ENCODE results near the gene ADGRD2.

The ADGRD2 gene

DNA sequence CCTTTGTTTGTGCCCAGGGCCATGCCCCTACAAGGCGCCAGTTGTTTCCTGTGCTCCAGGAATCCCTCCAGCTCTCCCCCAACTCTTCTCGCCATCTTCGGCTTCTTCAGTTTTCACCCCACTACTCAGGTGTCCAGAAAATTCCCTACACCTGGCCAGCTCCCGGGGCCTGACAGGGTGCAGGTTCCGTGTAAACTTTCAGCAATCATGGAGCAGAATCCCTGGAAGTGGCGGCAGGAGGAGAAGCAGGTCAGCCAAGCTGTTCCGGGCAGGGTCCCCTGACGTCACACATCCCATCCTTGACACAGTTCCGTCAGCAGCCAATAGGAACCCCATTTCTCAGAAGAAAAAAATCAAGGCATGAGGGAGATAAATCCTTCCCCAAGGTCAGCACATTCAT, 12.2 kb upstream of the ADGRD2 start:
- no peak for DNase-seq (ENCODE audit: low spot score)

DNA sequence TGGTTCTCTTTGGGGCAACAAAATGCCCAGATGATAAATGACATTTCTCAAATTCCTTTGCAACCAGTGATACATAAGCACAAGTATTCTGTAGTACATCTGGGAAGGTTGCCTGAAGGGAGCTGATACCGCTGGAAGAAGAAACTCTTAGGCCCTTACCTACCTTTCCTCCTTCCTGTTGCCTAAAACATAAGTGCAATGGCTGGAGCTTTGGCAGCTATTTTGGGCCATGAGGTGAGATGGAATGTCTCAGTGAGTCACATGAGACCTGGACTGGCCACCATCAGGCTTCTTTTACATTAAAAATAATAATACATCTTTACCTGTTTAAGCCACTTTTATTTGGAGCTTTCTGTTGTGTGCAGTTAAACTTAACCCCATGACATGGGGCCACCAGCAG, 11.2 kb upstream of the ADGRD2 start:
- DNase-seq (ENCODE audit: low spot score): no peak

DNA sequence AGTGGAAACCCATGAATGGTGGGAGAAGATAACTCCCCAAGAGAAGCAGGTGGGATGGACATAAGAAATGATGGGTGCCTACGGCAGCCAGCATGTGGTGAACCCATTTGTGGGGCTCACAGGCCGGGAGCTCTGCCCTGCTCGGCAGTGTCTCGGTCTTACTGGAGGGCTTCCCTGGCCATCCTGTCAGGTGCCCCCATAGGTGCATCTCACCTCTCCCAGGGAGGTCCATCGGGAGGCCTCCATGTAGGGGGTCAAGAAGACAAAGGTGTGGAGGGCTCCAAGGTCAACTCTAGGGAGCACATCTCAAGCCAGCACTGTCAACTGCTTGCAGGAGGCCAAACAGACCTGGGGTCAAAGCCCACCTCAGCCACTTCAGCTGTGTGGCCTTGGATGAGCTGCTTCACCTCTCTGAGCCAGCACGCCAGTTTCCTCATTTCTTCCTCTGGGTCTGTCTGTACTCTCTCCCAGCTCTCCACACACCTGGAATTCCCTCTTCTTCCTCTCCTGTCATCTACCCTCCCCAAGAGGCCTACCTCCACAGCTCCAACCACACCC, 10.5 kb upstream of the ADGRD2 start:
- no peak for DNase-seq (ENCODE audit: low spot score)

DNA sequence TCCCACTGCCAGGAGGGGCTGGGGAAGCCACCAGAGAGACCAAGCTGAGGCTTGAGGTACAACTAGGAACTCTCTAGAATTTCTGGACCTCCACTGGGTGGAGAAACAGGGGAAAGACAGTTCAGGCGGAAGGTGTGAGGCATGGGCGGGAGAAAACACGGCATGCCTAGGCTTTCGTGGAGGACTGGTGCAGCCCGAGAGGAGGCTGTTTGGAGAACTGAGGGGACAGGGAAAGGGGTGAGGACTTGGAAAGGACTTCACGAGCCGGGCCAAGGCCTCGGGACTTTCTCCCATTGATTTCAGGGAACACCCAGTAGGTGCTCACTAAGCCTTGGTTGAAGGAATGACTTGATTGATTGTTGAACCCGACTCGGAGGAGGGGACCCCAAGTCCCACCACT, 9.5 kb upstream of the ADGRD2 start:
- no peak for DNase-seq (ENCODE audit: low spot score)

DNA sequence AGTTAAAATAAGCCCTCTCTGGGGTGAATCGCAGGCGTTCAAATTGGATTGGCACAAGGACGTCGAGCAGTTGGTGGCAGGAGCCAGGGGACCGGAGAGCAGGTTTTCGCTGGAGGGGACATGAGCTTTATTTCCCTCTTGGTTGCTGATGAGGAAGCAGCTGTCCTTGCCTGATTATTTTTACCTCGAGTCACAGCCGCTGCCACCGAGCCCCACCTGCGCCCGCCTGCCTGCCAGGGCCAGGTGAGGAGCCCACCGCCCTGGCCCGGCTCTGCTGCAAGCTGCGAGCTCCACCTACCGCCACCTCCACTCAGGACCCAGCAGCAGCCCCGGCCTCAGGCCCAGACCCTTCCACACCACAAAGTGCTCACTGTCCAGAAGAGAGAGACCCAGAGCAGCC, 9.0 kb upstream of the ADGRD2 start:
- no peak for DNase-seq (ENCODE audit: low spot score)

DNA sequence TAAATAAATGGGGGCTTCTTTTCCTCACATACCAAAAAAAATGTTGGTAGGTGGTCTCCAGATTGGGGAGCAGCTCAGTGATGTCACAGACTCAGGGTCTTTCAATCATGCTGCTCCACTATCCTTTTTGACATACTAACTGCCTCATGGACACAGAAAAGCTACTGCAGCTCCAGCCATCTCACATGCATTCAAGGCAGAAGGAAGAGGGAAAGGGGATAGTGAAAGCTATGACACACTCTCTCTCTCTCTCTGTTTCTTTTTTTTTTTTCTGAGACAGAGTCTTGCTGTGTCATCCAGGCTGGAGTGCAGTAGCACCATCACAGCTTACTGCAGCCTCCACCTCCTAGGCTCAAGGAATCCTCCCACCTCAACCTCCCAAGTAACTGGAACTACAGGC, 7.9 kb upstream of the ADGRD2 start:
- no peak for DNase-seq (ENCODE audit: low spot score)

DNA sequence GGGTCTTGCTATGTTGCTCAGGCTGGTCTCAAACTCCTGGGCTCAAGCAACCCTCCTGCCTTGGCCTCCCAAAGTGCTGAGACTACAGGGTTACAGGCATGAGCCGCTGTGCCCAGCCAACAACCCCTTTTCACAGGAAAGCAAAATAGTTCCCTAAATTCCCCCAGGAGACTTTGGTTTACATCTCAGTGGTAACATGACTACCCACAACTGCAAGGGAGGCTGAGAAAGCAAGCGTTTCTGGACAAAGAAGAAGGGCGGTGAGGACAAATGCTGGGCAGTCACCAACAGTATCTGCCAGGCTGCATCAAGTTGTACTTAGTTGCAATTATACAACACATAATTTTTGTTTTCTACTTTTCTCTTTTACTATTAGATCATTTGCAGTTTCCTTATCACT, 7.4 kb upstream of the ADGRD2 start:
- no peak for DNase-seq (ENCODE audit: low spot score)

DNA sequence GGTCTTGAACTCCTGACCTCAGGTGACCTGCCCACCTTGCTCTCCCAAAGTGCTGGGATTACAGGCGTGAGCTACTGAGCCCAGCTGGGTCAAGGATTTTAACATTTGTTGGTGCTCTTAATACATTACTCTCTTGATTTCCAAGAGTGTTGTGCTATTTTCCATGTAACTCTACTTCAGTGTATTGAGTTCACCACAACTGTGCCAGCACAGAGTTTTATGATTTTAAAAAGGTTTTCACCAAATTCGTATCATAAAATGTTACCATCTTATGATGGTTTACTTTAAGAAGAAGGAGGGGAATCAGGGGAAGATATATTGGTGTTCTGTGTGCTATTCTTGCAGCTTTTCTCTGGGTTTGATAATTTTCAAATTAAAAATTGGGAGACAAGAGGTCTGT, 6.6 kb upstream of the ADGRD2 start:
- no peak for DNase-seq (ENCODE audit: low spot score)

DNA sequence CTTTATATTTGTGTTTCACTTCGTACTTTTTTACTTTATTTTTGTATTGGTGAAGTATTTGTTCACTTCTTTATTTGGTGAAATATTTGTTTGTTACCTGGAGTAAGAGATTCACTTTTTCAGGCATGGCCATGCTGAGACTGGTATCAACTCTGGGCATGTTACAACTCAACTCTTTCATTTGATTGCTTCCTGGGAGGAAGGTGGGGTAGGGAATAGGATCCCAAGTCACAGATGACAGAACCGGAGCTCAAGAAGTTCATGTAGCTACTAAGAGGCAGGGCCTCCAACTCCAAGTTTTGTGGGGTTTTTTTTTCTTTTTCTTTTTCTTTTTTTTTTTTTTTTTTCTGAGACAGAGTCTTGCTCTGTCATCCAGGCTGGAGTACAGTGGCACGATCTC, 6.1 kb upstream of the ADGRD2 start:
- DNase-seq (ENCODE audit: low spot score): no peak

DNA sequence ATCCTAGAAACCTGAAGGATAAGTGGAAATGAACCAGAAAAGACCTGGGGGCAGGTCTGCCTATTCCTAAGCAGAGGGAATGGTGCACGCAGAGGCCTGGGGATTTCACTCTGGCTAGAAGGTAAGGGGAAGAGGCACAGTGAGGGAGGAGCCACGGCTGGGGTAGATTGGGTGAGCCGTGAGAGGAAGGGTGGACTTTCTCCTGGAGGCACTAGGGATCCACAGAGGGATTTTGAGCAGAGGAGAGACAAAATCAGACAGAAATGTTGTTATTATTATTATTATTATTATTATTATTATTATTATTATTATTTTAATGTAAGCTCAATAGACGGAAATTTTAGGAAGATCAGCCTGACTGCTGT, 3.0 kb upstream of the ADGRD2 start:
- DNase-seq (ENCODE audit: low spot score): no peak

DNA sequence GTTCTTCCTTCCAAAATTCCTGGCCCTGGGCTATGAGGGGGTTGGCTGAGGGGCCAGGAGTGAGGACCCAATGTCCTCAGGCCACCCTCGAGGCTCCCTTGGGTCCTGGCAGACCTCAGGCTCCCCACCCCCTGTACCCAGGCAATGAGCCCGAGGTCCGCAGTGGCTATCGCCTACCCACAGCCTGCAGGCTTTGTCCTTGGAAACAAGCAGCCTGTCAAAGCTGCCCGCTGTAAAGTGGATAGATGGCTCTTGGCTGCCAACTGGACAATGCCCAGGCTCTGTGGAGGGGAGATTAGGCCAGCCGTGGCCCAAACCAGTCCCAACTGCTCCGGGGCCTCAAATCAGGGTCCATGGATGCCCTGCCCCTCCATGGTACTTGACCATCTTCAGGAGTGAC, 2.2 kb upstream of the ADGRD2 start:
- DNase-seq (ENCODE audit: low spot score): no peak

DNA sequence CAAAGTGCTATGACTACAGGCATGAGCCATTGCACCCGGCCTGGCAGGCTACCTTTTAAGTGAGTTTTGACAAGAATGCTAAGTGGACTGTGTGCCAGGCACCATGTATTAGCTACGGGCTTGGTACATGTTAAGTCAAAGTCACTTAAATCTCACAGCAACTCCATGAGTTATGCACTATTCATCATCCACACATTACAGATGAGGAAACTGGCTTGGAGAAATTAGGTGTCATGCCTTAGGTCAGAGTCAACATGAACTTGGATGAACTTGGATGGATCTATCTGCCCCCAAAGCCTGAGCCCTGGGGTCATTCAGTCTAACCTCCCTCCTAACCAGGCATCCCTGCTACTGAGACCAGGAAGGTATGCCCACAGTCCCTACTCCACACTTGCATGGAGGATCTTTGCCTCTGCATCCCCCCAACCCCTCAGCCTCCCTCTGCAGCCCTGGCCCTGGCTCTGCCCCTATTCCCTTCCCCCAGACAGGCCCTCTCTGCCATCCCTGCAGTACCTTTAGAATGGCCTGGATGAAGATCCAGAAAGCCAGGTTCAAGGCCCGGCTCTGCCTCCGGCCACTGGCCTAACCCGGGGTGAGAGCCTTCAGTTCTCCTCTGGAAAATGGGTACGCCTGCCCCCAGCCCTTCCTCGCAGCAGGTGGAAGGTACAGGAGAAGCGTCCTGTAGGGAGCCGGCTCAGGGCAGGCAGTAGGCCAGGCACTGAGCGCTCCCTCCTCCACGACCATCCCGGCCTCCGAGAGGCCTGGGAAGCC, 685 bp upstream of the ADGRD2 start:
- no peak for DNase-seq (ENCODE audit: low spot score)

DNA sequence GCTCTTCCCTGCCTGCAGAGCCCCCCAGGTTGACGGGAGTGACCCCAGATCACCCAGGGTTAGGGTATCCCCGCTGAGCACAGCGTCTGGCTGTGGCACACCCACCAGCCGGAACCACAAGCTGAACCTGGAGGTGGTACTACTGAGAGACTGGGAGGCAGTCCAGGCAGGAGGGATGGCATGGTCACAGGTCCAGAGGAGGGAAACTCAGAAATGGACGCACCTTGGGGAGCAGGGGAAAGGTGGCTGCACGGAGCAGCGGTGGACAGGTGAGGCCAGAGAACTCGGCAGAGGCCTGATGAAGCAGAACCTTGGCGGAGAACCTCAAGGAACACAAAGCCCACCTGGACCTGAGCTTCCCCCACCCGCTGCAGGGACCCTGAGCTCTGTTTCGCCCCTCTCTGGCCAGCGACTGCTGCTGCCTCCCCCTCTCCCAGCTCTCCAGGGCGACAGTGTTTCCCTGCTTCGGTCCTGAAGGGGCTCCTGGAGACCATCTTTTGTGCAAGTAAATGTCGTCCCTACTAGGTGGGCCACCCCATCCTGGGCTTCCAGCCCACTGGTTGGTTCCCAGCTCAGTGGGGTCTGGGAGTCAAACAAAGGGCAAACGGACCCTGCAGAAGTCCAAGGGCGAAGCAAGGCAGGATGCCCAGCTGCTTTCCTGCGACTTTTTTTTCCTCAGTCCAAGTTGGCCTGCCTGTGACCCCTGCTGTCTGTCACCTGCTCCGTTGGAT, 845 bp downstream of the ADGRD2 start:
- DNase-seq (ENCODE audit: low spot score): no peak

DNA sequence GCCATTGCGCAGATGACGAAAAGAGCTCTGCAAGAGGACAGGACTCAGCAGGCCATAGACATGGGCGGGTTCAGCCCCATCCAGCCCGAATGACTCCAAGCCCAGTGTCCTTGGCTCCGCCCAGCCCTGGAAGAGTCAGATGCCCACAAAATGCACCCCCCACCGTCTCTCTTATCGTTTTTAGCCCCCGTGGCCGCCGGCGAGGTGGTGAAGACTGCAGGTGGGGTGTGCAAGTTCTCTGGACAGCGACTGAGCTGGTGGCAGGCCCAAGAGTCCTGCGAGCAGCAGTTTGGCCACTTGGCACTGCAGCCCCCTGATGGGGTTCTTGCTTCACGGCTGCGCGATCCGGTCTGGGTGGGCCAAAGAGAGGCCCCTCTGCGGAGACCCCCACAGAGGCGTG, 2.1 kb downstream of the ADGRD2 start:
- DNase-seq (ENCODE audit: low spot score): no peak

DNA sequence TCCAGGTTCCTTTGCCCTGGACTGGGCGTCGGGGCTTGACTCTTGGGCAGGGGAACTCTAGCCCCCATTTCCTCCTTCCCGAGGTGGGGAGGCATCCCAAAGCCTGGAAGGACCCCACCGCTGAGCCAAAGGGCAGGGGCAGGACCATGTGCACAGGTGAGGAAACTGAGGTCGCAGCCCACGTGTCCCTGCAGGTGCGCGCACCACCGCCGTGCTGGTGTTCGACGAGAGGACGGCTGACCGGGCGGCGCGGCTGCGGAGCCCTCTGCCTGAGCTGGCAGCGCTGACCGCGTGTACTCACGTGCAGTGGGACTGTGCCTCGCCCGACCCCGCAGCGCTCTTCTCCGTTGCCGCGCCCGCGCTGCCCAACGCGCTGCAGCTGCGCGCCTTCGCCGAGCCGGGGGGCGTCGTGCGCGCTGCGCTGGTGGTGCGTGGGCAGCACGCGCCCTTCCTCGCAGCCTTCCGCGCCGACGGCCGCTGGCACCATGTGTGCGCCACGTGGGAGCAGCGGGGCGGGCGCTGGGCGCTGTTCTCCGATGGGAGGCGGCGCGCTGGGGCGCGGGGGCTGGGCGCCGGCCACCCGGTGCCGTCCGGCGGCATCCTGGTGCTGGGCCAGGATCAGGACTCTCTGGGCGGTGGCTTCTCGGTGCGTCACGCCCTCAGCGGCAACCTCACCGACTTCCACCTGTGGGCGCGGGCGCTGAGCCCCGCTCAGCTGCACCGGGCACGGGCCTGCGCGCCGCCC, 2.8 kb downstream of the ADGRD2 start:
- DNase-seq (ENCODE audit: low spot score): no peak

DNA sequence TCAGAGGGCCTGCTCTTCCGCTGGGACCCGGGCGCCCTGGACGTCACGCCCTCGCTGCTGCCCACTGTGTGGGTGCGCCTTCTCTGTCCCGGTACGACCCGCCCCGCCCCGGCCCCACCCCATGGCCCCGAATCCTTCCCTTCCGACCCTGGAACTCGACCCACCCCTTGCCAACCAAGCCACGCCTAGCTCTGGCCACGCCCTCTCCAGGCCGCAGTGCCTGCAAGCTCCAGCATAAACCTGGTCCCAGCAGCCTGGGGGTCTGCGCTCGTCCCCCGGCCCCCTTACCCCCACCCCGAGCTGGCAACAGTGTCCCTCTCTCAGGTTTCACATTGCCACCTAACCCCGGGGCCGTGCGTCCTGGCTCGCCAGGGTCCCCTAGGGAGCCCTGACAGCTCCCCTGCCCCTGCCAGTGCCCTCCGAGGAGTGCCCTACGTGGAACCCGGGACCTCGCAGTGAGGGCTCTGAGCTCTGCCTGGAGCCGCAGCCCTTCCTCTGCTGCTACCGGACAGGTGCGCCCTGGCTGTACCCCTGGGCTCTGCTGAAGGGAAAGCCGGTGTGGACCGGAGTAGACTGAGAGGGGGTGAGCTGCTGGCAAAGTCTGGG, 3.4 kb downstream of the ADGRD2 start:
- no peak for DNase-seq (ENCODE audit: low spot score)

DNA sequence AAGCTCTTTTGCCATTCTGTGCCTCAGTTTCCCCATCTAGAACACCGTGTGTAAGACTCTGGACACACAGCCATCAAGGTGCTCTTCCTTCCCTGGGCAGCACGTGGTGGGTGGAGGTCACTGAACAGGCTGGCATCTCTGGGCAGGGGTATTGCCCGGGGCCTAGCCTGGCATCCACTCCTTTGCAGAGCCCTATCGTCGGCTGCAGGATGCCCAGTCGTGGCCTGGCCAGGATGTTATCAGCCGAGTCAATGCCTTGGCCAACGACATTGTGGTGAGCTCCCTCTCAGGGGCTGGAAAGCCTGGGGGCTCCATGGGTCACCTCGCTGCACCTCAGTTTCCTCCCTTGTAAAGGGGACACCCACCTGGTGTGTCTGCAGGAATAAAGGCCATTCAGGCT, 4.0 kb downstream of the ADGRD2 start:
- DNase-seq (ENCODE audit: low spot score): no peak

DNA sequence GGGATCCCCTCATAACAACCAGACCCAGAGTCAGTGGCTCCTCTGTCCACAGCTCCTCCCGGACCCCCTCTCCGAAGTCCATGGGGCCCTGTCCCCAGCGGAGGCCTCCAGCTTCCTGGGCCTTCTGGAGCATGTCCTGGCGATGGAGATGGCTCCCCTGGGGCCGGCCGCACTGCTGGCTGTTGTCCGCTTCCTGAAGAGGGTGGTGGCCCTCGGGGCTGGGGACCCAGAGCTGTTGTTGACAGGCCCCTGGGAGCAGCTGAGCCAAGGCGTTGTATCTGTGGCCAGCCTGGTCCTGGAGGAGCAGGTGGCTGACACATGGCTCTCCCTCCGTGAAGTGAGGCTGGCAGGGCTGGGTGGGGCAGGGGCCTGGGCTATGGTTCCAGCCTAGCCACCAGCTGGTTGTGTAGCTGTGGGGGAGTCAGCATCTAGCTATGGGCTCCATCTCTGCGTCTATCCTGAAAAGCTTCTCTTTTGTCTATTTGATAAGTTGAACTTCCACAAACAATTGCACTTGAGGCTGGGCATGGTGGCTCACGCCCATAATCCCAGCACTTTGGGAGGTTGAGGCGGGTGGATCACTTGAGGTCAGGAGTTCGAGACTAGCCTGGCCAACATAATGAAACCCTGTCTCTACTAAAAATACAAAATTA, 4.7 kb downstream of the ADGRD2 start:
- no peak for DNase-seq (ENCODE audit: low spot score)

DNA sequence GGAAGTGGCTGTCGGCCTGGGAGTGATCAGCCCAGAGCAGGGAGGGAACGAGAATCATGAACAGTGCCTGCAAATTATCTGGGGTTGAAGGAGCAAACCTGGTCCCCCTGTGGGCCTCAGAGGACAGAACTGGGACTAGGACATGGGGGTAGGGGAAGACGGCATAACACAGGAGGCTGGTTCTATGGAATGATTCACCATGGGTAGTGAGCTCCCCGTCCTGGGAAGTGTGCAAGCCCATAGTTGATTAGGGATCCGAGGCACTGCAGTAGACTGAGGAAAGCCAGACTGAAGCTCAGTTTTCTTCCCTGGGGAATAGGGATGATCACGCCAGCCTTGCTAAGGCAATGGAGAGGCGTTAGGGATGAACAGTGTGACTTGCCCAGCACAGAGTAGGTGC, 5.6 kb downstream of the ADGRD2 start:
- DNase-seq (ENCODE audit: low spot score): no peak

DNA sequence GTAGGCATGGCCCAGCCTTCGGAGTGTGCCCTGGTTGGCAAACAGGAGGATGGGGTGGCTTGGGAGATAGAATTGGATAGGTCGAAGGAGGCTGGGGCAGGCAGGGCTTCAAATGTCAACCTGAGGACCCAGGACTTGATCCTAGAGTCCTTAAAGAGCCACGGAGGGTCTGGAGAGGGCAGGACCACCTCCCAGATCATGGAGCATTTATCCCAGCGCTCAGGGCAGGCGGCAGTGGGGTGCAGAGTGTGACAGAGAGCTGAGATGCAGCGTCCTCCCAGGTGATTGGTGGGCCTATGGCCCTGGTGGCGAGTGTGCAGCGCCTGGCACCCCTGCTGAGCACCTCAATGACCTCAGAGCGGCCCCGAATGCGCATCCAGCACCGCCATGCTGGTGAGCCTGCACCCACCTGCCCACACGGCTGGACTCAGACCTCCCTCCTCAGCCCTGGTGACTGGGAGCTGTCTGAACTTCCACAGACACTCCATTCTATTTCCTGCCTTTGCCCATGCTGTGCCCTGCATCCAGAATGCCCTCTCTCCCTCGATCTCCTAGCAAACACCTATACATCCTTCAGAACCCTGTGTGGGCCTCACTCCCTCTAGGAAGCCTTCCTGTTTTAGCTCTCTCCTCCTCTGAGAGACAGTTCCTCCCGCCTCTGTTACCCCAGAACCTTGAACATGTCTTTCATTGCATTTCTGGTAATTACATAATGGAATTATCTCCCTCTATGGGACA, 6.3 kb downstream of the ADGRD2 start:
- DNase-seq (ENCODE audit: low spot score): no peak

All from AG08395 (cell line).